Astrocyte (in vitro differentiated cells and primary cell): ENCODE results near the gene SYT2. TPM values are rescaled to one million over a fixed set of nuclear protein-coding genes. Genes with fewer than 3 reads are reported as not detected.

ENCODE experiments used
- DNase-seq: peaks from one replicate; pipeline ENCODE4 v3.0.0-alpha.2; 2010; ENCODE audit warnings: low read depth
- FAIRE-seq: peaks from 2 replicates; lab custom pipeline; 2011; peaks lifted over from hg19 to GRCh38; lab: Jason Lieb, UNC
- H2AFZ ChIP-seq: 2 replicates; pipeline ENCODE4 v1.6.0; 2012; ENCODE audit warnings: low read depth, low read length, inconsistent platforms
- H3K27ac ChIP-seq: 2 replicates; pipeline ENCODE4 v1.5.1; 2011; ENCODE audit warnings: low read depth, low read length, inconsistent platforms
- H3K27me3 ChIP-seq: 2 replicates; pipeline ENCODE4 v1.6.0; 2011; ENCODE audit warnings: low read length, inconsistent platforms; ENCODE audit not compliant: insufficient read depth
- H3K36me3 ChIP-seq: 2 replicates; pipeline ENCODE4 v1.5.1; 2011; ENCODE audit warnings: low read length, inconsistent platforms; ENCODE audit not compliant: insufficient read depth
- H3K4me1 ChIP-seq: 2 replicates; pipeline ENCODE4 v1.5.1; 2011; ENCODE audit warnings: low read length, inconsistent platforms; ENCODE audit not compliant: insufficient read depth
- H3K4me2 ChIP-seq: 2 replicates; pipeline ENCODE4 v1.6.0; 2012; ENCODE audit warnings: low read length, inconsistent platforms
- H3K4me3 ChIP-seq: 2 replicates; pipeline ENCODE4 v1.5.1; 2011; ENCODE audit warnings: low read depth, mild to moderate bottlenecking, low read length, inconsistent platforms; ENCODE audit not compliant: insufficient read depth
- H3K79me2 ChIP-seq: 2 replicates; pipeline ENCODE4 v1.6.0; 2012; ENCODE audit warnings: mild to moderate bottlenecking, low read length, inconsistent platforms; ENCODE audit not compliant: insufficient read depth
- H3K9ac ChIP-seq: 2 replicates; pipeline ENCODE4 v1.6.0; 2012; ENCODE audit warnings: mild to moderate bottlenecking, low read length, inconsistent platforms
- H3K9me3 ChIP-seq: 2 replicates; pipeline ENCODE4 v1.5.1; 2012; ENCODE audit warnings: low read depth, mild to moderate bottlenecking, low read length, inconsistent platforms; ENCODE audit not compliant: insufficient read depth
- H4K20me1 ChIP-seq: 2 replicates; pipeline ENCODE4 v1.6.0; 2012; ENCODE audit warnings: low read length, inconsistent platforms; ENCODE audit not compliant: insufficient read depth
- H3K27ac Mint-ChIP-seq: one replicate; pipeline ENCODE4 v1.8.0; 2021; ENCODE audit warnings: mild to moderate bottlenecking, mixed read lengths; ENCODE audit not compliant: unreplicated experiment
- H3K27me3 Mint-ChIP-seq: one replicate; pipeline ENCODE4 v1.8.0; 2021; ENCODE audit warnings: low read depth, mixed read lengths; ENCODE audit not compliant: unreplicated experiment
- H3K36me3 Mint-ChIP-seq: one replicate; pipeline ENCODE4 v1.8.0; 2021; ENCODE audit warnings: low read depth, mixed read lengths; ENCODE audit not compliant: unreplicated experiment
- H3K4me1 Mint-ChIP-seq: one replicate; pipeline ENCODE4 v1.8.0; 2021; ENCODE audit warnings: low read depth, mixed read lengths; ENCODE audit not compliant: unreplicated experiment
- H3K4me3 Mint-ChIP-seq: one replicate; pipeline ENCODE4 v1.8.0; 2021; ENCODE audit warnings: mild to moderate bottlenecking, moderate library complexity, mixed read lengths; ENCODE audit not compliant: unreplicated experiment
- H3K9me3 Mint-ChIP-seq: one replicate; pipeline ENCODE4 v1.8.0; 2021; ENCODE audit warnings: mild to moderate bottlenecking, mixed read lengths; ENCODE audit not compliant: unreplicated experiment
- CTCF ChIP-seq: IDR thresholded peaks from 2 replicates; pipeline ENCODE4 v1.5.1; 2011; ENCODE audit warnings: low read depth, mild to moderate bottlenecking, inconsistent platforms, low read length, moderate library complexity; ENCODE audit not compliant: insufficient read depth
- EZH2 ChIP-seq: IDR thresholded peaks from 2 replicates; pipeline ENCODE4 v1.6.1; 2012; ENCODE audit warnings: mild to moderate bottlenecking, low read length, inconsistent platforms; ENCODE audit not compliant: insufficient read depth
- total RNA-seq: library from RNA; stranded (reverse); gene quantifications from 2 replicates; pipeline ENCODE4 v1.2.1, GENCODE V29; 2021

The SYT2 gene
- total RNA-seq, 1 donor from 2014 or later, result 0.27 TPM

- DNase-seq (no peak), FAIRE-seq (no peak)
- no peaks in the 10 kb centered on the region for H3K36me3 Mint-ChIP-seq
- peaks cover 82% of the 10 kb centered on the region for H3K27me3 Mint-ChIP-seq
- H3K9ac ChIP-seq, result no peak overlapping the region
- H3K4me3 Mint-ChIP-seq, result no peak overlapping the region
- no peak overlapping the region for H3K4me2 ChIP-seq
- peaks cover 6% of the 10 kb centered on the region for H4K20me1 ChIP-seq
- no peak for TF ChIP-seq CTCF
- no peak for TF ChIP-seq EZH2
- peaks cover 8% of the 10 kb centered on the region for H3K4me1 Mint-ChIP-seq
- H3K9me3 Mint-ChIP-seq, result no peaks in the 10 kb centered on the region
- no peak overlapping the region for H3K27ac ChIP-seq
- peaks cover 8% of the 10 kb centered on the region for H3K4me1 ChIP-seq
- H2AFZ ChIP-seq, result no peak overlapping the region
- H3K79me2 ChIP-seq, result no peaks in the 10 kb centered on the region
- no peaks in the 10 kb centered on the region for H3K9me3 ChIP-seq
- H3K27me3 ChIP-seq, result peaks cover 85% of the 10 kb centered on the region
- no peak overlapping the region for H3K4me3 ChIP-seq
- H3K36me3 ChIP-seq, result no peaks in the 10 kb centered on the region
- peak overlapping the region; percentile 58 for H3K27ac Mint-ChIP-seq
Measured at GRCh38 chr1:202708456-202709275, 1.6 kb downstream of the SYT2 start.

GRCh38 chr1:202706851-202707250, 3.4 kb downstream of the SYT2 start:
- peaks cover 86% of the 10 kb centered on the region for H3K27me3 Mint-ChIP-seq
- H3K27ac Mint-ChIP-seq, result no peak overlapping the region

More at GRCh38 chr1:202706851-202707250, 3.4 kb downstream of the SYT2 start:
- Histone ChIP-seq H3K79me2 (no peaks in the 10 kb centered on the region), H3K4me1 (peaks cover 4% of the 10 kb centered on the region), H3K36me3 (no peaks in the 10 kb centered on the region), H3K9ac (no peak overlapping the region), H3K27me3 (peaks cover 83% of the 10 kb centered on the region), H3K9me3 (no peaks in the 10 kb centered on the region), H3K4me2 (no peak overlapping the region), H4K20me1 (peaks cover 6% of the 10 kb centered on the region), H3K4me3 (no peak overlapping the region), H2AFZ (no peak overlapping the region), H3K27ac (no peak overlapping the region)
- H3K36me3 Mint-ChIP-seq, result no peaks in the 10 kb centered on the region
- no peak overlapping the region for H3K4me3 Mint-ChIP-seq
- FAIRE-seq (no peak), DNase-seq (no peak)
- H3K9me3 Mint-ChIP-seq, result no peaks in the 10 kb centered on the region
- H3K4me1 Mint-ChIP-seq, result no peaks in the 10 kb centered on the region
- TF ChIP-seq EZH2 (no peak), CTCF (no peak)
